ENCODE measurements around the gene MBNL1. TPM values are rescaled to one million over a fixed set of nuclear protein-coding genes. Genes with fewer than 3 reads are reported as not detected.
"Not testable (repeated sequence)": the region's sequence is repeated elsewhere in the genome, so short reads cannot be mapped to it uniquely, and the experiment has no call there.

The MBNL1 gene
- total RNA-seq, 2 donors from 2014 or later, result 322 to 452 TPM

DNA sequence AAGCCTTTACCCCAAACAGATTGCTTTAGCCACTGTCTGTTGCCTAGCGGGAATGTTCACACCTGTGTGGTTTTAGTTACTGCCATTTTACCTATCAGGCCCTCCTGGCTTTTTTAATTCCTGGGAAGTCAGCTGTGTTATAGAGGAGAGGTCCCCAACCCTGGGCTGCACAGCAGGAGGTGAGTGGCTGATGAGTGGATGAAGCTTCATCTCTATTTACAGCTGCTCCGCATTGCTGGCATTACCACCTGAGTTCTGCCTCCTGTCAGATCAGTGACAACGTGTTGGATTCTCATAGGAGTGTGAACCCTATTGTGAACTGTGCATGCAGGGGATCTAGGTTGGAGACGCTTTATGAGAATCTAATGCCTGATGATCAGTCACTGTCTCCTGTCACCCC, 127.0 kb downstream of the MBNL1 start:
- no peak overlapping the region for H3K4me3 Mint-ChIP-seq
- peaks cover 88% of the 10 kb centered on the region for H3K36me3 Mint-ChIP-seq (ENCODE audit: low read depth)
- no peaks in the 10 kb centered on the region for H3K27me3 Mint-ChIP-seq
- H3K9me3 Mint-ChIP-seq, result no peaks in the 10 kb centered on the region
- peaks cover 20% of the 10 kb centered on the region for H3K4me1 Mint-ChIP-seq
- H3K27ac Mint-ChIP-seq, result no peak overlapping the region
- no peak for ATAC-seq (replicated peaks)

DNA sequence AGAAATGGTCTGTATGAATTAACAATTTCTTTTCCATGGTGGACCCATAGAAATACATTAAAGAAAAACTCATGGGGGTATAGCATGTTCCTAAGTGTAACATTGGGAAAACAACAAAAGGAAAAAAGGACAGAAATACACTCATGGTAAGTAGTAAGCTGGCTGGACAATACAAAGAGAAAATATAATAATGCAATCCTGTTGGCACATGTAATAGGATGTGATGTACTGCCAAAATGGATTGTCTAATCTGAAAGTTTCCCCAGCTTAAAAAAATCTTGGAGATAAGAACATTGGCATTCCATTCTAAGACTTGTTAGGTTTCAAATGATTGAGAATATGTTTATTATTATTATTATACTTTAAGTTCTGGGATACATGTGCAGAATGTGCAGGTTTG, 128.1 kb downstream of the MBNL1 start:
- H3K27ac Mint-ChIP-seq, result peak overlapping the region; percentile 55
- peaks cover 88% of the 10 kb centered on the region for H3K36me3 Mint-ChIP-seq (ENCODE audit: low read depth)
- H3K9me3 Mint-ChIP-seq, result no peaks in the 10 kb centered on the region
- no peak for ATAC-seq (replicated peaks)
- no peak overlapping the region for H3K4me3 Mint-ChIP-seq
- peaks cover 25% of the 10 kb centered on the region for H3K4me1 Mint-ChIP-seq
- no peaks in the 10 kb centered on the region for H3K27me3 Mint-ChIP-seq

- not testable (repeated sequence) for H3K4me3 Mint-ChIP-seq; H3K27ac Mint-ChIP-seq; H3K9me3 Mint-ChIP-seq; ATAC-seq (replicated peaks); H3K27me3 Mint-ChIP-seq
- Mint-ChIP-seq H3K36me3 (ENCODE audit: low read depth) (peaks cover 88% of the 10 kb centered on the region), H3K4me1 (peaks cover 30% of the 10 kb centered on the region)
These were observed 128.6 kb downstream of the MBNL1 start for GRCh38 chr3:152397348-152397747.

GRCh38 chr3:152398495-152398894, 129.8 kb downstream of the MBNL1 start:
- ATAC-seq (replicated peaks), result no peak
- H3K9me3 Mint-ChIP-seq, result no peaks in the 10 kb centered on the region
- peak overlapping the region; percentile 52 for H3K4me3 Mint-ChIP-seq
- peak overlapping the region; percentile 83 for H3K27ac Mint-ChIP-seq
- peaks cover 41% of the 10 kb centered on the region for H3K4me1 Mint-ChIP-seq
- H3K36me3 Mint-ChIP-seq (ENCODE audit: low read depth), result peaks cover 88% of the 10 kb centered on the region
- H3K27me3 Mint-ChIP-seq, result no peaks in the 10 kb centered on the region

DNA sequence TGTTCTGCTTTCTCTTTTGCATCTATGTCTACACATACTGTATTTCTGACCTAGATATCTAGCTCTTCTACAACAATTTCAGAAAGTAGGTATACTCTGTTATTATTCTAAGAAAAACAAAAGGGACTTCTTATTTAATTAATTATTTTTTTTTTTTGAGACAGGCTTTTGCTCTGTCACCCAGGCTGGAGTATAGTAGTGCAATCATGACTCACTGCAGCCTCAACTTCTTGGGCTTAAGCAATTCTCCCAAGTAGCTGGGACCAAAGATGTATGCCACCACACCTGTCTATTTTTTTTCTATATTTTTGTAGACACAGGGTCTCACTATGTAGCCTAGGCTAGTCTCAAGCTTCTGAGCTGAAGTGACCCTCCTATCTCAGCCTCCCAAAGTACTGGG, 130.6 kb downstream of the MBNL1 start:
- no peaks in the 10 kb centered on the region for H3K27me3 Mint-ChIP-seq
- H3K36me3 Mint-ChIP-seq (ENCODE audit: low read depth), result peaks cover 83% of the 10 kb centered on the region
- peak overlapping the region; percentile 83 for H3K27ac Mint-ChIP-seq
- no peaks in the 10 kb centered on the region for H3K9me3 Mint-ChIP-seq
- peaks cover 47% of the 10 kb centered on the region for H3K4me1 Mint-ChIP-seq
- peak; percentile 35 for ATAC-seq (replicated peaks)
- peak overlapping the region; percentile 52 for H3K4me3 Mint-ChIP-seq

DNA sequence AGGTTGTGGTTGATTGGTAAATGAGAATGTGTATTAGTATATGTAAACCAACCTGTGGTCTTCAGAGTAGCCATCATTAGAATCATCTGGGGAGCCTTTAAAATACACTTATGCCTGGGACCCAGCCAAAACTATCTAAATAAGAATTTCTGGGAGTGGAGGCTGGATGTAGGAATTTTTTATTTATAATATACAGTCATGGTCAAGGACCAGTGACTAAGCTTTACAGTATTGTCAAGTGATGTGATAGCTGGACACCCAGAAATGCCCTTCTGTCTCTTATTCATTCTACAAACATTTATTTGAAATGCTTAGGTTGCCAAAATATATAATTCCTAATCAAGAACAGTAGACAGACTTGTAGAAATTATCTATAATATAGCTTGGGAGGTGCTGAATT, 132.2 kb downstream of the MBNL1 start:
- peak overlapping the region; percentile 69 for H3K4me3 Mint-ChIP-seq

GRCh38 chr3:152402695-152403451, 134.1 kb downstream of the MBNL1 start:
- ATAC-seq (replicated peaks), result peak; percentile 95
- no peaks in the 10 kb centered on the region for H3K9me3 Mint-ChIP-seq
- peak overlapping the region; percentile 86 for H3K27ac Mint-ChIP-seq
- H3K27me3 Mint-ChIP-seq, result no peaks in the 10 kb centered on the region
- H3K4me1 Mint-ChIP-seq, result peaks cover 56% of the 10 kb centered on the region
- H3K4me3 Mint-ChIP-seq, result peak overlapping the region; percentile 69
- peaks cover 71% of the 10 kb centered on the region for H3K36me3 Mint-ChIP-seq (ENCODE audit: low read depth)

More for the DNA sequence above, 132.2 kb downstream of the MBNL1 start:
- Mint-ChIP-seq H3K4me1 (peaks cover 43% of the 10 kb centered on the region), H3K27me3 (no peaks in the 10 kb centered on the region), H3K36me3 (ENCODE audit: low read depth) (peaks cover 76% of the 10 kb centered on the region), H3K9me3 (no peaks in the 10 kb centered on the region), H3K27ac (peak overlapping the region; percentile 86)
- no peak for ATAC-seq (replicated peaks)

DNA sequence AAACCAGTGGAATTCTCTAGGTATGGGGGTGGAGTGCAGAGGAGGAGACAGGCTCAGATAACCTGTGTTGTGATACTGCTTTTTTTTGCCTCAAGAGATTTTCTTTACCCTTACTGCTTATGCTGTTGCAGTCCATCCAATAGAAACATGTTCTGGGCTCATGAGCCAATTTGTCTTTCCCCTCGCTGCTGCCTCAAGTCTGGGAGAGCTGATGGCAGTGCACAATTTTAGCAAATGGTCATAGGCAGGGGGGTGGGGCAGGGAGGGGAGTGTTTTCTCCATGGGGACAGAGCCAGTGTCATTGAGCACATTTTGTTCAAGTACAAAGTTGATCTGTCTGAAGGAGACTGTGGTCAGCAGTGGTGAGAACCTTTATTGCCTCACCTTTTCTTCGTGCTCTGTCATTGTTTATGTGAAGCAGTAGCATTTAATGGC, 134.9 kb downstream of the MBNL1 start:
- Mint-ChIP-seq H3K27me3 (no peaks in the 10 kb centered on the region), H3K9me3 (no peaks in the 10 kb centered on the region), H3K27ac (peak overlapping the region; percentile 86), H3K4me1 (peaks cover 53% of the 10 kb centered on the region), H3K36me3 (ENCODE audit: low read depth) (peaks cover 68% of the 10 kb centered on the region), H3K4me3 (peak overlapping the region; percentile 69)
- ATAC-seq (replicated peaks), result no peak

DNA sequence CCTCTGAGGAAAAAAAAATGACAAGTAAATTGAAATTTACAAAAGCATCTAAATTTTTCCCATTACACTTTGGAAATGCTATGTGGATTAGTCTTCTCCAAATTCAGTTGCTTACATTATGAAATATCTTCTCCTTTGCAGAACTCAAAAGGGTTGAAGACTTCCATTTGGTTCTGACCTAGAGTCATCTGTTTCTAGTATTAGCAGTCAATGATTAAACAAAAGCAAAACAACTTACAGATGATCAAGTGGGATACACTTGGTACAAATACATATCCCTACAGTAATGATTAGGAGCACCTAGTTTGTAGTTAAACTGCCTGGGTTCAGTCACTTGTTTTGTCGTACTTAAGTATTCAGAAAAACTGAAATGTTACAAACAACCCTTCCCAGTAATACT, 136.2 kb downstream of the MBNL1 start:
- no peak overlapping the region for H3K27ac Mint-ChIP-seq
- no peaks in the 10 kb centered on the region for H3K27me3 Mint-ChIP-seq
- H3K4me3 Mint-ChIP-seq, result no peak overlapping the region
- peaks cover 43% of the 10 kb centered on the region for H3K4me1 Mint-ChIP-seq
- ATAC-seq (replicated peaks), result no peak
- no peaks in the 10 kb centered on the region for H3K9me3 Mint-ChIP-seq
- peaks cover 54% of the 10 kb centered on the region for H3K36me3 Mint-ChIP-seq (ENCODE audit: low read depth)

DNA sequence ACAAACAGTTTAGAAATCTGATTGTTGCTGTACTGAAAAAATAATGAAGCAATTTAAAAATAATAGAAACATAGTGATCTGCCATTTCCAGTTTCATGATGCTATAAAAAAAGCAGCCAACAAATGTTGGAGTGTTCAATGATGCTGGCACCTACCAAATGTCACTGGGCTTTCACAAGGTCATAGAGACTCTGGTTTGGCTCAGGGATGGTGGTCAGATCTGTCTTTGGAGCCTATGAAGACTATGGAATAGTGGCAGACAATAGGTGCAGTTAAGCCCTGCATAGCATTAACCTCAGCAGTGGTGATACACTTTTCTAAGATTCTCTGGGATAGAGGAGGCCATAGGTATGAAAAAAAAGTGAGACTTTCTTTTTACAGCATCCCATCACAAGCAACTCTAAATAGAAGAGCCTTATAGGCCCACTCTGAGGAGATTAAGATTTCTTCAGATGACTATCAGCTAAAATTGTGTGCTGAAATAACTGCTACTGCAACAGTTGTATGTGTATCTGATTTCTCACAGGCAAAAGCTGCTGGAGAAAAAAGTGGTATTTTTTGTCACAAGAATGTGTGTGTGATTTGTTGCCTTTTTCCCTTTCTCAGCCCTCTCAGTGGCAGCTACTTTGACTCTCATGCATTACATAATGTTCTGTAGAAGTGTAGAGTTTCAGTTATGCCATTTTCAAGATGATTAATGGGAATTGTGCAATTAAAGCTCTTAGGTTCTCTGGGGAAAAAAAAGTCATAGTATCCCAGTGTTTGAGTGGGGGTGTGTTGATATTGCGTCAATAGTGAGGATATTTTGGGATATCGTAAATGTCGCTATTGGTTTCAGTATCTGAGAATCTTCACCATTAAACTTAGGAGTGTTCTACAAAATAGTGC, 137.4 kb downstream of the MBNL1 start:
- ATAC-seq (replicated peaks), result no peak
- Mint-ChIP-seq H3K9me3 (no peaks in the 10 kb centered on the region), H3K27me3 (no peaks in the 10 kb centered on the region), H3K36me3 (ENCODE audit: low read depth) (peaks cover 57% of the 10 kb centered on the region), H3K4me3 (no peak overlapping the region), H3K4me1 (peaks cover 45% of the 10 kb centered on the region), H3K27ac (peak overlapping the region; percentile 65)

DNA sequence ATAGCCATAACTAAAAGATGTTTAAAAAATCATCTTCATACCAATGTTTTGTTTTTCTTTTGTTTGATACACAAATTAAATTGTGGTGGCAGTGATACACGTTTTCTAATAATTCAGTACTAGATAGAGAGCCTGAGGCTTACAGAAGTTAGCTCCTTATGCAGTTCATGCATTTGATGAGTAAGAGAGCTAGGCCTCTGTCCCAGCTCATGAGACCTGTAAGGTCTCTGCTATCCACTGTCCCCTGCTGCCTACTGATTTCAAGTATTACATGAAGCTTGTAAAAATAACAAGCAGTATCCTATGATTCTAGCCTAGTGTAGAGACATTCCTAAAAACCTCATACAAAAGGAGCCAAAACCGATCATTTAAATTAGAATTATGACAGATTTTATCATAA, 144.5 kb downstream of the MBNL1 start:
- Mint-ChIP-seq H3K9me3 (peaks cover 4% of the 10 kb centered on the region), H3K27ac (peak overlapping the region; percentile 65), H3K27me3 (no peaks in the 10 kb centered on the region), H3K4me3 (no peak overlapping the region), H3K36me3 (ENCODE audit: low read depth) (peaks cover 72% of the 10 kb centered on the region), H3K4me1 (peaks cover 36% of the 10 kb centered on the region)
- ATAC-seq (replicated peaks), result peak; percentile 29

- peak; percentile 55 for ATAC-seq (replicated peaks)
- H3K27me3 Mint-ChIP-seq, result no peaks in the 10 kb centered on the region
- H3K4me1 Mint-ChIP-seq, result peaks cover 40% of the 10 kb centered on the region
- H3K27ac Mint-ChIP-seq, result peak overlapping the region; percentile 50
- H3K4me3 Mint-ChIP-seq, result peak overlapping the region; percentile 15
- H3K36me3 Mint-ChIP-seq (ENCODE audit: low read depth), result peaks cover 90% of the 10 kb centered on the region
- peaks cover 9% of the 10 kb centered on the region for H3K9me3 Mint-ChIP-seq
These were observed 148.3 kb downstream of the MBNL1 start for GRCh38 chr3:152416808-152417580.

GRCh38 chr3:152419748-152420147, 151.0 kb downstream of the MBNL1 start:
- peaks cover 100% of the 10 kb centered on the region for H3K36me3 Mint-ChIP-seq (ENCODE audit: low read depth)
- no peaks in the 10 kb centered on the region for H3K27me3 Mint-ChIP-seq
- H3K4me1 Mint-ChIP-seq, result peaks cover 53% of the 10 kb centered on the region
- H3K4me3 Mint-ChIP-seq, result peak overlapping the region; percentile 26
- peak overlapping the region; percentile 68 for H3K27ac Mint-ChIP-seq
- H3K9me3 Mint-ChIP-seq, result peaks cover 13% of the 10 kb centered on the region
- ATAC-seq (replicated peaks), result peak; percentile 89

DNA sequence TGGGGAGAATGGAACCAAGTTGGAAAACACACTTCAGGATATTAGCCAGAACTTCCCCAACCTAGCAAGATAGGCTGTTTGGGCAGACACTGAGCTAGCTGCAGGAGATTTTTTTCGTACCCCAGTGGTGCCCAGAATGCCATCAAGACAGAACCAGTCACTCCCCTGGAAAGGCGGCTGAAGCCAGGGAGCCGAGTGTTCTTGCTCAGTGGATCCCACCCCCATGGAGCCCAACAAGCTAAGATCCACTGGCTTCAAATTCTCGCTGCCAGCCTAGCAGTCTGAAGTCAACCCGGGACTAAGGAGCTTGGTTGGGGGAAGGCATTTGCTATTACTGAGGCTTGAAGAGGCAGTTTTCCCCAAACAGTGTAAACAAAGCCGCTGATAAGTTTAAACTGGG, 152.4 kb downstream of the MBNL1 start:
- Mint-ChIP-seq H3K4me1 (peaks cover 60% of the 10 kb centered on the region), H3K4me3 (peak overlapping the region; percentile 26), H3K27me3 (no peaks in the 10 kb centered on the region), H3K9me3 (peaks cover 13% of the 10 kb centered on the region), H3K27ac (peak overlapping the region; percentile 68), H3K36me3 (ENCODE audit: low read depth) (peaks cover 100% of the 10 kb centered on the region)
- no peak for ATAC-seq (replicated peaks)

All from activated T-helper 17 cell treated with anti-CD3 and anti-CD28 coated beads, Interleukin-2, amount 50 U/mL, for 72 hours (primary cell).